B cell (primary cell): ENCODE results near the gene CAMK1D. TPM values are rescaled to one million over a fixed set of nuclear protein-coding genes. Genes with fewer than 3 reads are reported as not detected.

ENCODE experiments used
- ATAC-seq: fragments of 200-7000 bp; cut with Tn5 transposase; one replicate; pipeline ENCODE4 v1.10.0; 2021; ENCODE audit warnings: low read depth, mild to moderate bottlenecking, moderate number of reproducible peaks, moderate library complexity
- CTCF ChIA-PET: fragments of 350-600 bp; sonication (Branson Sonifier 250); formaldehyde crosslinking; loops from one replicate; lab custom pipeline; 2021; ENCODE audit warnings: antibody characterized with exemption, inconsistent platforms; lab: Charles Lee
- POLR2A ChIA-PET: fragments of 350-600 bp; sonication (Branson Sonifier 250); formaldehyde crosslinking; loops from one replicate; lab custom pipeline; 2021; ENCODE audit warnings: antibody characterized with exemption; lab: Charles Lee
- DNase-seq: peaks from one replicate; pipeline ENCODE4 v3.0.0; 2013
- H2AFZ ChIP-seq: 2 replicates; pipeline ENCODE4 v1.6.1; 2012; ENCODE audit warnings: mild to moderate bottlenecking, low read depth, low read length; ENCODE audit not compliant: insufficient read depth, poor library complexity, severe bottlenecking
- H3K27ac ChIP-seq, 2 donors: 1 replicate in 1 of 2; 2 replicates in 1 of 2; pipeline ENCODE4 v1.5.1; 2012 to 2013; ENCODE audit warnings: low read length in 2 of 2, mild to moderate bottlenecking in 2 of 2, moderate library complexity in 1 of 2
- H3K27me3 ChIP-seq, 4 experiments: fragments of 200-600 bp in 1 of 4; sonication (generic) in 1 of 4; replicated peaks in 1 of 4; 1 replicate in 2 of 4; 2 replicates in 2 of 4; pipeline versions ENCODE4 v1.6.1 to v1.7.0; 2013 to 2016; ENCODE audit warnings: low read length in 3 of 4, mild to moderate bottlenecking in 2 of 4, mixed read lengths in 1 of 4, moderate library complexity in 1 of 4; ENCODE audit not compliant: insufficient read depth in 4 of 4, control insufficient read depth in 3 of 4; ENCODE audit errors: control extremely low read depth in 1 of 4
- H3K36me3 ChIP-seq, 2 experiments: replicated peaks in 1 of 2; 1 replicate in 1 of 2; 2 replicates in 1 of 2; pipeline versions ENCODE4 v1.6.1 to v1.7.1; 2013; ENCODE audit warnings: low read length in 1 of 2; ENCODE audit not compliant: insufficient read depth in 2 of 2, control insufficient read depth in 1 of 2; ENCODE audit errors: control extremely low read depth in 1 of 2, extremely low read depth in 1 of 2
- H3K4me1 ChIP-seq, 2 donors: fragments of 200-600 bp in 1 of 2; sonication (generic) in 1 of 2; 1 replicate in 1 of 2; 2 replicates in 1 of 2; pipeline versions ENCODE4 v1.5.1 to v1.6.1; 2013 to 2017; ENCODE audit warnings: low read length in 2 of 2; ENCODE audit not compliant: control insufficient read depth in 2 of 2, insufficient read depth in 2 of 2
- H3K4me2 ChIP-seq: replicated peaks from 2 replicates; pipeline ENCODE3; 2012; ENCODE audit warnings: mild to moderate bottlenecking, low read depth, low read length; ENCODE audit not compliant: poor library complexity, severe bottlenecking
- H3K4me3 ChIP-seq, 5 experiments: fragments of 200-600 bp in 1 of 5; sonication (generic) in 1 of 5; 1 replicate in 3 of 5; 2 replicates in 2 of 5; pipeline versions ENCODE4 v1.5.1 to v1.7.0; 2011 to 2016; ENCODE audit warnings: low read length in 4 of 5, mild to moderate bottlenecking in 4 of 5, low read depth in 2 of 5, control low read depth in 1 of 5, moderate library complexity in 1 of 5; ENCODE audit not compliant: insufficient read depth in 1 of 5; ENCODE audit errors: control extremely low read depth in 1 of 5, extremely low read depth in 1 of 5
- H3K79me2 ChIP-seq: fragments of 200-600 bp; sonication (generic); one replicate; pipeline ENCODE4 v1.6.0; 2016; ENCODE audit warnings: low read length; ENCODE audit not compliant: control insufficient read depth, insufficient read depth
- H3K9ac ChIP-seq: fragments of 200-600 bp; sonication (generic); 2 replicates; pipeline ENCODE4 v1.6.1; 2017; ENCODE audit warnings: mild to moderate bottlenecking, low read length, moderate library complexity
- H3K9me3 ChIP-seq, 3 donors: one replicate each; pipeline versions ENCODE4 v1.6.1 to v1.7.1; 2013; ENCODE audit warnings: low read length in 2 of 3; ENCODE audit not compliant: control insufficient read depth in 2 of 3, insufficient read depth in 1 of 3; ENCODE audit errors: control extremely low read depth in 1 of 3
- H4K20me1 ChIP-seq: 2 replicates; pipeline ENCODE4 v1.6.0; 2012; ENCODE audit warnings: mild to moderate bottlenecking, low read length; ENCODE audit not compliant: insufficient read depth, control insufficient read depth, poor library complexity, severe bottlenecking
- H3K27ac Mint-ChIP-seq: one replicate; pipeline ENCODE4 v1.8.0; 2021; ENCODE audit warnings: mixed read lengths
- H3K27me3 Mint-ChIP-seq: one replicate; pipeline ENCODE4 v1.8.0; 2021; ENCODE audit warnings: mixed read lengths
- H3K4me1 Mint-ChIP-seq: one replicate; pipeline ENCODE4 v1.8.0; 2021; ENCODE audit warnings: mixed read lengths
- H3K4me3 Mint-ChIP-seq: one replicate; pipeline ENCODE4 v1.8.0; 2021; ENCODE audit warnings: mixed read lengths
- H3K9me3 Mint-ChIP-seq: one replicate; pipeline ENCODE4 v1.8.0; 2022; ENCODE audit warnings: mixed read lengths; ENCODE audit not compliant: insufficient read depth
- CTCF ChIP-seq: fragments of 200-600 bp; IDR thresholded peaks from one replicate; pipeline ENCODE4 v1.8.0; 2022; ENCODE audit warnings: antibody characterized with exemption, mild to moderate bottlenecking
- EZH2 ChIP-seq: IDR thresholded peaks from 2 replicates; pipeline ENCODE4 v1.6.1; 2012; ENCODE audit warnings: borderline replicate concordance, low read depth, mild to moderate bottlenecking, moderate library complexity, low read length; ENCODE audit not compliant: insufficient read depth, poor library complexity, severe bottlenecking
- WGBS: methylation state at CpG from one replicate; pipeline ENCODE4 v1.1.5; 2013; ENCODE audit warnings: missing lambda C conversion rate; ENCODE audit not compliant: insufficient coverage; 5-methylcytosine and 5-hydroxymethylcytosine counted together
- intact Hi-C: fragments of 100-400 bp; cut with micrococcal nuclease; formaldehyde crosslinking; loops from one replicate; pipeline ENCODE4 v1.10.0; 2022
- polyA plus RNA-seq: library from polyadenylated mRNA; depleted of rRNA; stranded (reverse); fragments of >200 nt; gene quantifications from 2 replicates; pipeline ENCODE4 v1.2.3, GENCODE V29; 2012
- total RNA-seq, 2 donors: library from RNA; stranded (reverse); fragments of 120-200 nt in 1 of 2; gene quantifications; 1 replicate in 1 of 2; 2 replicates in 1 of 2; pipeline versions ENCODE4 v1.2.3 to v1.2.4, GENCODE V29; 2013 to 2022

Gene CAMK1D
- total and polyA plus RNA-seq, 2 donors (not counting 1 experiment from before 2014, with no cell fraction given) = 34.1 to 69.7 TPM

GRCh38 chr10:12459762-12460161, 110.4 kb downstream of the CAMK1D start:
- H3K27me3 Mint-ChIP-seq = no peaks in the 10 kb centered on the region
- ChIA-PET POLR2A (no interaction called here), CTCF (no interaction called here)
- Histone ChIP-seq H3K9me3 (no peaks in the 10 kb centered on the region), H3K9ac (no peak overlapping the region), H2AFZ (no peak overlapping the region), H3K27me3 (no peaks in the 10 kb centered on the region), H4K20me1 (peaks cover 93% of the 10 kb centered on the region), H3K4me1 (peaks cover 4 to 7% of the 10 kb centered on the region in 2 donors), H3K27ac (no peak overlapping the region), H3K4me3 (no peak overlapping the region), H3K4me2 (no peak overlapping the region), H3K36me3 (peaks cover 0 to 5% of the 10 kb centered on the region in 2 experiments), H3K79me2 (peaks cover 100% of the 10 kb centered on the region)
- H3K4me1 Mint-ChIP-seq = peaks cover 50% of the 10 kb centered on the region
- 81% methylated on average over 3 of the region's 6 CpGs for WGBS
- ATAC-seq = no peak
- DNase-seq = no peak
- intact Hi-C loops = no loop called here
- TF ChIP-seq EZH2 = no peak
- H3K27ac Mint-ChIP-seq = no peak overlapping the region
- H3K9me3 Mint-ChIP-seq = no peaks in the 10 kb centered on the region
- H3K4me3 Mint-ChIP-seq = no peak overlapping the region

GRCh38 chr10:12463459-12463838, 114.1 kb downstream of the CAMK1D start:
- H3K79me2 ChIP-seq = peaks cover 100% of the 10 kb centered on the region
- Mint-ChIP-seq H3K27ac (no peak overlapping the region), H3K4me3 (no peak overlapping the region), H3K9me3 (no peaks in the 10 kb centered on the region), H3K4me1 (peaks cover 52% of the 10 kb centered on the region), H3K27me3 (no peaks in the 10 kb centered on the region)
- DNase-seq (no peak), ATAC-seq (no peak)
- no peaks in the 10 kb centered on the region for H3K9me3 ChIP-seq
- H3K27me3 ChIP-seq = no peaks in the 10 kb centered on the region
- peaks cover 4 to 5% of the 10 kb centered on the region in 2 donors for H3K4me1 ChIP-seq
- ChIA-PET POLR2A (no interaction called here), CTCF (interaction anchor here (1.9 kb wide), 1 partner anchor 193 kb away, joined by 6 read pairs; no protein-coding TSS in a partner anchor)
- H4K20me1 ChIP-seq = peaks cover 91% of the 10 kb centered on the region
- no peak overlapping the region for H3K4me2 ChIP-seq
- TF ChIP-seq EZH2 (no peak), CTCF (no peak)
- H3K36me3 ChIP-seq = peaks cover 0 to 5% of the 10 kb centered on the region in 2 experiments
- no peak overlapping the region for H3K9ac ChIP-seq
- WGBS = no CpG with 5 or more reads among the region's 5 CpGs
- no peak overlapping the region for H3K27ac ChIP-seq
- no peak overlapping the region for H2AFZ ChIP-seq
- no peak overlapping the region for H3K4me3 ChIP-seq
- intact Hi-C loops = no loop called here
